SK-N-MC (cell line): ENCODE data around the gene PRKCZ.

Experiments used
- EZH2 ChIP-seq: fragments of 200-600 bp; sonication (generic); IDR thresholded peaks from one replicate; pipeline ENCODE4 v1.6.1; 2017; ENCODE audit warnings: antibody characterized with exemption
- FOXP2 ChIP-seq: optimal IDR thresholded peaks from 2 replicates; pipeline ENCODE3; 2011; ENCODE audit warnings: mild to moderate bottlenecking, moderate library complexity; ENCODE audit not compliant: insufficient read depth; ENCODE audit errors: extremely low read length, control extremely low read depth
- POLR2AphosphoS5 ChIP-seq: IDR thresholded peaks from 2 replicates; pipeline ENCODE4 v1.6.1; 2012; ENCODE audit warnings: mild to moderate bottlenecking, low read depth, low read length, borderline replicate concordance

DNA sequence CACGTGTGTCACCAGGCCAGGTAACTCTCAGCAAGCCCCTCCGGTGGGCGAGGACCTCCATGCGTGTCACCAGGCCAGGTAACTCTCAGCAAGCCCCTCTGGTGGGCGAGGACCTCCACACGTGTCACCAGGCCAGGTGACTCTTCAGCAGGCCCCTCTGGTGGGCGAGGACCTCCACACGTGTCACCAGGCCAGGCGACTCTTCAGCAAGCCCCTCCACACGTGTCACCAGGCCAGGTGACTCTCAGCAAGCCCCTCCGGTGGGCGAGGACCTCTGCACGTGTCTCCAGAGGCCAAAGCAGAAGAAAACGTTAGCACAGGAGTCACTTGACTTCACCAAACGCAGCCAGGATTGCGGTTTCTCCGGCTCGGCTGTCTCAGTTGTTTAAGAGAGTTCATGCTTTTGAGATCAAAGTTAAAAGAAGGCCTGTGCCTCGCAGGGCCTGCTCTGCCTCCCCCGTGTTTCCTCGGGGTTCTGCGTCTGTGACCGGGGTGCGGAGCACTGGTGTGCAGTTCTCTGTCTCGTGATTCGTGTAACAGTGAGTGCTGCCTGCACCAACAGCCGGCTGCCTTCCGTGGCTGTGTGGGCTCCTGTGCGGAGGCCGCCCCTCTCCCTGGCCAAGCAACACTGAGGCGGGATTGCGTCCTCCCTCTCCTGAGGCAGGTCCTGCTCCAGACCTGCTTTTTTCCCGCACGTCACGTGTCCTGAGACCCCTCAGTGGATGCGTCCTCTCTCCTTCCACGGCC is 56.6 kb downstream of the PRKCZ start:
- TF ChIP-seq POLR2AphosphoS5: no peak
- no peak for TF ChIP-seq EZH2
- no peak for TF ChIP-seq FOXP2
